Hepatocyte (in vitro differentiated cells): ENCODE measurements around the gene FAM193A. TPM values are rescaled to one million over a fixed set of nuclear protein-coding genes. Genes with fewer than 3 reads are reported as not detected.
"Not testable (repeated sequence)": the region's sequence is repeated elsewhere in the genome, so short reads cannot be mapped to it uniquely, and the experiment has no call there.

Experiments
- DNase-seq: peaks from one replicate; pipeline ENCODE4 v3.0.0-alpha.2; 2016; ENCODE audit warnings: low spot score
- H2AFZ ChIP-seq: fragments of 200-600 bp; sonication (generic); 2 replicates; pipeline ENCODE4 v1.6.0; 2016; ENCODE audit warnings: antibody characterized with exemption, mild to moderate bottlenecking
- H3K27ac ChIP-seq: fragments of 200-600 bp; sonication (generic); 2 replicates; pipeline ENCODE4 v1.5.1; 2016; ENCODE audit warnings: mild to moderate bottlenecking
- H3K27me3 ChIP-seq: fragments of 200-600 bp; sonication (generic); 2 replicates; pipeline ENCODE4 v1.6.1; 2016
- H3K36me3 ChIP-seq: fragments of 200-600 bp; sonication (generic); replicated peaks from 2 replicates; pipeline ENCODE4 v1.5.1; 2016; ENCODE audit warnings: low read depth; ENCODE audit not compliant: insufficient read depth
- H3K4me1 ChIP-seq: fragments of 200-600 bp; sonication (generic); 2 replicates; pipeline ENCODE4 v1.5.1; 2016; ENCODE audit warnings: mild to moderate bottlenecking, moderate library complexity; ENCODE audit not compliant: insufficient read depth
- H3K4me2 ChIP-seq: fragments of 200-600 bp; sonication (generic); 2 replicates; pipeline ENCODE4 v1.6.0; 2016
- H3K4me3 ChIP-seq: fragments of 200-600 bp; sonication (generic); 2 replicates; pipeline ENCODE4 v1.5.1; 2016; ENCODE audit warnings: mild to moderate bottlenecking
- H3K79me2 ChIP-seq: fragments of 200-600 bp; sonication (generic); 2 replicates; pipeline ENCODE4 v1.6.0; 2017; ENCODE audit warnings: mild to moderate bottlenecking
- H3K9me2 ChIP-seq: fragments of 200-600 bp; sonication (generic); replicated peaks from 2 replicates; pipeline ENCODE4 v1.6.0; 2017; ENCODE audit warnings: mild to moderate bottlenecking; ENCODE audit not compliant: insufficient read depth
- H3K9me3 ChIP-seq: fragments of 200-600 bp; sonication (generic); 2 replicates; pipeline ENCODE4 v1.5.1; 2016; ENCODE audit warnings: low read depth, mild to moderate bottlenecking
- H4K20me1 ChIP-seq: fragments of 200-600 bp; sonication (generic); 2 replicates; pipeline ENCODE4 v1.6.0; 2016; ENCODE audit warnings: mild to moderate bottlenecking; ENCODE audit not compliant: insufficient read depth, poor library complexity, severe bottlenecking
- CTCF ChIP-seq: fragments of 200-600 bp; sonication (generic); IDR thresholded peaks from 2 replicates; pipeline ENCODE4 v1.5.1; 2016; ENCODE audit warnings: antibody characterized with exemption, mild to moderate bottlenecking; ENCODE audit not compliant: poor library complexity
- EZH2 ChIP-seq: fragments of 200-600 bp; sonication (generic); IDR thresholded peaks from 2 replicates; pipeline ENCODE4 v1.6.1; 2016; ENCODE audit warnings: antibody characterized with exemption, mild to moderate bottlenecking, borderline replicate concordance
- EZH2phosphoT487 ChIP-seq: fragments of 200-600 bp; sonication (generic); IDR thresholded peaks from one replicate; pipeline ENCODE4 v1.6.1; 2018; ENCODE audit warnings: antibody characterized with exemption, mild to moderate bottlenecking, low read depth, moderate library complexity; ENCODE audit not compliant: unreplicated experiment, severe bottlenecking
- WGBS: methylation state at CpG from one replicate; pipeline ENCODE4 v1.1.6; 2016; ENCODE audit warnings: low lambda C conversion rate; ENCODE audit errors: missing lambda C conversion rate; 5-methylcytosine and 5-hydroxymethylcytosine counted together
- polyA plus RNA-seq: library from polyadenylated mRNA; unstranded; fragments of >200 nt; fragmentation: Nextera tagmentation; extraction: Ambion mirVana; gene quantifications from 2 replicates; pipeline ENCODE4 v1.2.1, GENCODE V29; 2016
- total RNA-seq: library from RNA; depleted of rRNA; stranded (reverse); fragments of >200 nt; gene quantifications from 2 replicates; pipeline ENCODE4 v1.2.3, GENCODE V29; 2014

Gene FAM193A
- total and polyA plus RNA-seq, 2 experiments from 2014 or later = 11.4 to 15.8 TPM

- Histone ChIP-seq H3K4me1 (no peaks in the 10 kb centered on the region), H3K9me2 (no peaks in the 10 kb centered on the region), H3K79me2 (no peaks in the 10 kb centered on the region), H3K4me3 (no peak overlapping the region), H3K27ac (no peak overlapping the region), H3K9me3 (no peaks in the 10 kb centered on the region), H3K4me2 (no peak overlapping the region), H3K36me3 (no peaks in the 10 kb centered on the region), H3K27me3 (no peaks in the 10 kb centered on the region), H4K20me1 (no peaks in the 10 kb centered on the region), H2AFZ (no peak overlapping the region)
- TF ChIP-seq EZH2 (no peak), EZH2phosphoT487 (no peak), CTCF (no peak)
- 100% methylated on average over 2 of the region's 2 CpGs for WGBS
- no peak for DNase-seq
Observed at GRCh38 chr4:2733844-2734574, 197.6 kb downstream of the FAM193A start.

GRCh38 chr4:2734612-2735011 is 198.2 kb downstream of the FAM193A start:
- Histone ChIP-seq H3K4me1 (no peaks in the 10 kb centered on the region), H3K36me3 (no peaks in the 10 kb centered on the region), H3K4me3 (no peak overlapping the region), H3K27me3 (no peaks in the 10 kb centered on the region), H3K9me2 (no peaks in the 10 kb centered on the region), H3K79me2 (no peaks in the 10 kb centered on the region), H3K4me2 (no peak overlapping the region), H4K20me1 (no peaks in the 10 kb centered on the region), H3K9me3 (no peaks in the 10 kb centered on the region), H3K27ac (no peak overlapping the region), H2AFZ (no peak overlapping the region)
- WGBS = 100% methylated on average over 1 of the region's 1 CpG
- TF ChIP-seq CTCF (no peak), EZH2 (no peak), EZH2phosphoT487 (no peak)
- no peak for DNase-seq

GRCh38 chr4:2735869-2736268 is 199.4 kb downstream of the FAM193A start:
- no peak overlapping the region for H3K4me2 ChIP-seq
- no peaks in the 10 kb centered on the region for H3K9me2 ChIP-seq
- H3K9me3 ChIP-seq = no peaks in the 10 kb centered on the region
- no peak overlapping the region for H3K27ac ChIP-seq
- H3K4me3 ChIP-seq = no peak overlapping the region
- no peak for DNase-seq
- H3K4me1 ChIP-seq = no peaks in the 10 kb centered on the region
- no peaks in the 10 kb centered on the region for H3K79me2 ChIP-seq
- H3K36me3 ChIP-seq = no peaks in the 10 kb centered on the region
- H2AFZ ChIP-seq = no peak overlapping the region
- no peaks in the 10 kb centered on the region for H4K20me1 ChIP-seq
- H3K27me3 ChIP-seq = no peaks in the 10 kb centered on the region
- TF ChIP-seq EZH2 (no peak), EZH2phosphoT487 (no peak), CTCF (no peak)

- H3K36me3 ChIP-seq, H2AFZ ChIP-seq, H3K4me3 ChIP-seq, H3K79me2 ChIP-seq, H3K27ac ChIP-seq, H4K20me1 ChIP-seq, H3K4me2 ChIP-seq, H3K9me3 ChIP-seq, DNase-seq, H3K4me1 ChIP-seq, H3K27me3 ChIP-seq, H3K9me2 ChIP-seq: not testable (repeated sequence)
- 97% methylated on average over 2 of the region's 2 CpGs for WGBS
Observed at GRCh38 chr4:2738296-2738695, 201.8 kb downstream of the FAM193A start.
